ENCODE results near the gene MYO15A. TPM values are rescaled to one million over a fixed set of nuclear protein-coding genes. Genes with fewer than 3 reads are reported as not detected.

Gene MYO15A
- total RNA-seq, 1 experiment from 2014 or later: 0.26 TPM

GRCh38 chr17:18105027-18105426 lies 3.5 kb upstream of the MYO15A start:
- no peaks in the 10 kb centered on the region for H3K4me1 ChIP-seq (ENCODE audit: insufficient read depth, low read length)
- H2AFZ ChIP-seq (ENCODE audit: low read length): no peak overlapping the region
- ChIA-PET POLR2A (ENCODE audit: unreplicated experiment) (no interaction called here), CTCF (no interaction called here)
- H3K9me2 ChIP-seq (replicated peaks; ENCODE audit: low read length): no peaks in the 10 kb centered on the region
- H3K27me3 ChIP-seq (ENCODE audit: low read length): no peaks in the 10 kb centered on the region
- no peak overlapping the region for H3K4me2 ChIP-seq (ENCODE audit: low read length)
- no peak for TF ChIP-seq CTCF (conservative IDR thresholded peaks at IDR 0.05; ENCODE audit: low read depth, low read length)
- TF ChIP-seq EZH2 (IDR thresholded peaks at IDR 0.05; ENCODE audit: low read length, unreplicated experiment): no peak
- TF ChIP-seq EZH2phosphoT487 (IDR thresholded peaks at IDR 0.05; ENCODE audit: borderline replicate concordance, low read length): no peak
- H3K9me3 ChIP-seq (ENCODE audit: low read length): no peaks in the 10 kb centered on the region
- H3K9ac ChIP-seq (ENCODE audit: low read length): no peak overlapping the region
- DNase-seq (no peak), ATAC-seq (no peak)
- BruUV-seq (replicated peaks): no TSS peak
- peaks cover 27% of the 10 kb centered on the region for H3K36me3 ChIP-seq (ENCODE audit: low read depth, low read length)
- H3K79me2 ChIP-seq (ENCODE audit: low read length): no peaks in the 10 kb centered on the region
- no peaks in the 10 kb centered on the region for H3F3A ChIP-seq (ENCODE audit: low read length, unreplicated experiment)
- H4K20me1 ChIP-seq (ENCODE audit: low read length): no peaks in the 10 kb centered on the region
- H3K4me3 ChIP-seq (ENCODE audit: low read length): no peak overlapping the region
- no peak overlapping the region for H3K27ac ChIP-seq (ENCODE audit: low read length)
- intact Hi-C loops (cut with micrococcal nuclease): no loop called here

GRCh38 chr17:18105595-18105994 lies 3.0 kb upstream of the MYO15A start:
- ATAC-seq: no peak
- no peak for DNase-seq
- Histone ChIP-seq H3K27me3 (ENCODE audit: low read length) (no peaks in the 10 kb centered on the region), H3K4me2 (ENCODE audit: low read length) (no peak overlapping the region), H4K20me1 (ENCODE audit: low read length) (no peaks in the 10 kb centered on the region), H3K27ac (ENCODE audit: low read length) (no peak overlapping the region), H2AFZ (ENCODE audit: low read length) (no peak overlapping the region), H3K36me3 (ENCODE audit: low read depth, low read length) (peaks cover 21% of the 10 kb centered on the region), H3F3A (ENCODE audit: low read length, unreplicated experiment) (no peaks in the 10 kb centered on the region), H3K4me1 (ENCODE audit: insufficient read depth, low read length) (no peaks in the 10 kb centered on the region), H3K4me3 (ENCODE audit: low read length) (no peak overlapping the region), H3K9me2 (replicated peaks; ENCODE audit: low read length) (no peaks in the 10 kb centered on the region), H3K9ac (ENCODE audit: low read length) (no peak overlapping the region), H3K9me3 (ENCODE audit: low read length) (no peaks in the 10 kb centered on the region), H3K79me2 (ENCODE audit: low read length) (no peaks in the 10 kb centered on the region)
- TF ChIP-seq EZH2phosphoT487 (IDR thresholded peaks at IDR 0.05; ENCODE audit: borderline replicate concordance, low read length): no peak
- no peak for TF ChIP-seq CTCF (conservative IDR thresholded peaks at IDR 0.05; ENCODE audit: low read depth, low read length)
- no peak for TF ChIP-seq EZH2 (IDR thresholded peaks at IDR 0.05; ENCODE audit: low read length, unreplicated experiment)
- ChIA-PET CTCF (no interaction called here), POLR2A (ENCODE audit: unreplicated experiment) (no interaction called here)
- intact Hi-C loops (cut with micrococcal nuclease): no loop called here
- no TSS peak for BruUV-seq (replicated peaks)

GRCh38 chr17:18106211-18106610 lies 2.3 kb upstream of the MYO15A start:
- Histone ChIP-seq H3K79me2 (ENCODE audit: low read length) (no peaks in the 10 kb centered on the region), H3K4me3 (ENCODE audit: low read length) (no peak overlapping the region), H4K20me1 (ENCODE audit: low read length) (no peaks in the 10 kb centered on the region), H3K27me3 (ENCODE audit: low read length) (no peaks in the 10 kb centered on the region), H3K9ac (ENCODE audit: low read length) (no peak overlapping the region), H3K27ac (ENCODE audit: low read length) (no peak overlapping the region), H3K9me2 (replicated peaks; ENCODE audit: low read length) (no peaks in the 10 kb centered on the region), H2AFZ (ENCODE audit: low read length) (no peak overlapping the region), H3K4me1 (ENCODE audit: insufficient read depth, low read length) (no peaks in the 10 kb centered on the region), H3K4me2 (ENCODE audit: low read length) (no peak overlapping the region), H3K9me3 (ENCODE audit: low read length) (no peaks in the 10 kb centered on the region), H3F3A (ENCODE audit: low read length, unreplicated experiment) (no peaks in the 10 kb centered on the region), H3K36me3 (ENCODE audit: low read depth, low read length) (peaks cover 17% of the 10 kb centered on the region)
- BruUV-seq (replicated peaks): no TSS peak
- ChIA-PET CTCF (no interaction called here), POLR2A (ENCODE audit: unreplicated experiment) (no interaction called here)
- intact Hi-C loops (cut with micrococcal nuclease): no loop called here
- DNase-seq (no peak), ATAC-seq (no peak)
- no peak for TF ChIP-seq EZH2phosphoT487 (IDR thresholded peaks at IDR 0.05; ENCODE audit: borderline replicate concordance, low read length)
- TF ChIP-seq EZH2 (IDR thresholded peaks at IDR 0.05; ENCODE audit: low read length, unreplicated experiment): no peak
- no peak for TF ChIP-seq CTCF (conservative IDR thresholded peaks at IDR 0.05; ENCODE audit: low read depth, low read length)

Data from PC-3 (cell line).